HG03045 (cell line): ENCODE measurements around the gene MPZL1.
"Not testable (repeated sequence)": the region's sequence is repeated elsewhere in the genome, so short reads cannot be mapped to it uniquely, and the experiment has no call there.

Experiments used
- ATAC-seq: cut with Tn5 transposase; IDR thresholded peaks from one replicate; pipeline ENCODE4 v1.9.1; 2021; ENCODE audit warnings: mild to moderate bottlenecking, moderate library complexity; ENCODE audit not compliant: unreplicated experiment

The MPZL1 gene

GRCh38 chr1:167805041-167805556 is 83.3 kb downstream of the MPZL1 start:
- no peak for ATAC-seq

GRCh38 chr1:167806235-167806634 is 84.5 kb downstream of the MPZL1 start:
- ATAC-seq = not testable (repeated sequence)

GRCh38 chr1:167806676-167807075 is 84.9 kb downstream of the MPZL1 start:
- not testable (repeated sequence) for ATAC-seq

GRCh38 chr1:167808104-167808503 is 86.3 kb downstream of the MPZL1 start:
- ATAC-seq = no peak

GRCh38 chr1:167808690-167809089 is 86.9 kb downstream of the MPZL1 start:
- ATAC-seq = no peak

- ATAC-seq = no peak
Observed at GRCh38 chr1:167812972-167813371, 91.2 kb downstream of the MPZL1 start.

- no peak for ATAC-seq
Observed at GRCh38 chr1:167815650-167816049, 93.9 kb downstream of the MPZL1 start.

GRCh38 chr1:167819849-167820683 is 98.3 kb downstream of the MPZL1 start:
- ATAC-seq = peak; percentile 83

GRCh38 chr1:167820684-167821355 is 99.0 kb downstream of the MPZL1 start:
- ATAC-seq = no peak

GRCh38 chr1:167821356-167821685 is 99.5 kb downstream of the MPZL1 start:
- no peak for ATAC-seq

GRCh38 chr1:167821969-167822685 is 100.3 kb downstream of the MPZL1 start:
- ATAC-seq = no peak

GRCh38 chr1:167824163-167824794 is 102.5 kb downstream of the MPZL1 start:
- no peak for ATAC-seq

GRCh38 chr1:167825419-167826079 is 103.8 kb downstream of the MPZL1 start:
- ATAC-seq = no peak

GRCh38 chr1:167826127-167826526 is 104.3 kb downstream of the MPZL1 start:
- no peak for ATAC-seq

- ATAC-seq = no peak
Observed at GRCh38 chr1:167829868-167830267, 108.1 kb downstream of the MPZL1 start.

- ATAC-seq = not testable (repeated sequence)
Observed at GRCh38 chr1:167830668-167831067, 108.9 kb downstream of the MPZL1 start.

- no peak for ATAC-seq
Observed at GRCh38 chr1:167832693-167833092, 110.9 kb downstream of the MPZL1 start.

- ATAC-seq = no peak
Observed at GRCh38 chr1:167833904-167834303, 112.1 kb downstream of the MPZL1 start.

GRCh38 chr1:167836197-167836596 is 114.4 kb downstream of the MPZL1 start:
- no peak for ATAC-seq

GRCh38 chr1:167837326-167837725 is 115.5 kb downstream of the MPZL1 start:
- ATAC-seq = no peak
